Esophagus muscularis mucosa (tissue), 3 donors: ENCODE data around the gene KRTAP12-3.
"Not testable (repeated sequence)": the region's sequence is repeated elsewhere in the genome, so short reads cannot be mapped to it uniquely, and the experiment has no call there.

Source experiments
- CTCF ChIP-seq, 3 experiments: fragments of 200-600 bp in 2 of 3; fragments of 450-650 bp in 1 of 3; sonication (generic) in 2 of 3; IDR thresholded peaks; one replicate each; pipeline ENCODE4 v1.5.1; 2017 to 2019; ENCODE audit warnings: antibody characterized with exemption in 3 of 3, mild to moderate bottlenecking in 2 of 3, moderate library complexity in 1 of 3
- POLR2A ChIP-seq: fragments of 450-650 bp; IDR thresholded peaks from one replicate; pipeline ENCODE4 v1.6.1; 2017; ENCODE audit warnings: antibody characterized with exemption, moderate library complexity, mild to moderate bottlenecking, low read depth
- POLR2AphosphoS5 ChIP-seq, 2 donors: sonication (generic); formaldehyde crosslinking; IDR thresholded peaks; one replicate each; pipeline ENCODE4 v1.6.1; 2017; ENCODE audit warnings: antibody characterized with exemption in 2 of 2

GRCh38 chr21:44627181-44627822 is 30.4 kb upstream of the KRTAP12-3 start:
- TF ChIP-seq CTCF (IDR thresholded peaks at IDR 0.05); POLR2A; POLR2AphosphoS5 (IDR thresholded peaks at IDR 0.05): not testable (repeated sequence)
